ENCODE data around the gene OR10A2.

OR10A2 gene

GRCh38 chr11:6825231-6825744 lies 37.6 kb upstream of the OR10A2 start:
- POLR2A ChIA-PET: no interaction called here
- Histone ChIP-seq H3K4me1 (ENCODE audit: control insufficient read depth, insufficient read depth, low read length) (no peaks in the 10 kb centered on the region), H3K27ac (ENCODE audit: extremely low read depth, low read depth, low read length) (no peak overlapping the region), H3K9me3 (ENCODE audit: control insufficient read depth, insufficient read depth, low read depth, low read length) (no peaks in the 10 kb centered on the region), H3K4me3 (ENCODE audit: low read depth, low read length) (no peak overlapping the region), H3K36me3 (ENCODE audit: control insufficient read depth in 2 of 2, insufficient read depth in 1 of 2, low read length in 2 of 2) (no peaks in the 10 kb centered on the region)
- CTCF ChIA-PET: interaction anchor here (1.3 kb wide), 1 partner anchor 13 kb away, joined by 13 read pairs; no protein-coding TSS in a partner anchor
- TF ChIP-seq KLF16 (tag by site-specific recombination; IDR thresholded peaks at IDR 0.05) (peak; percentile 76; the same call in 1 of the 2 replicates), ZNF544 (tag by site-specific recombination; IDR thresholded peaks at IDR 0.05) (no peak), ZNF624 (tag by site-specific recombination; IDR thresholded peaks at IDR 0.05) (no peak), ZNF660 (tag by site-specific recombination; IDR thresholded peaks at IDR 0.05) (0 out of 2 replicates have a peak, but pooled peaks have one; percentile 62), ZBTB1 (tag by site-specific recombination; IDR thresholded peaks at IDR 0.05) (no peak), ZNF610 (tag by site-specific recombination; IDR thresholded peaks at IDR 0.05; ENCODE audit: borderline replicate concordance) (no peak), ZNF239 (tag by site-specific recombination; IDR thresholded peaks at IDR 0.05) (no peak), ZNF521 (tag by site-specific recombination; IDR thresholded peaks at IDR 0.05) (no peak), ZNF707 (tag by site-specific recombination; IDR thresholded peaks at IDR 0.05) (no peak), ZNF658 (tag by site-specific recombination; IDR thresholded peaks at IDR 0.05) (no peak), ZXDB (tag by site-specific recombination; IDR thresholded peaks at IDR 0.05) (peak; percentile 24; the same call in 1 of the 2 replicates), ZNF639 (tag by site-specific recombination; IDR thresholded peaks at IDR 0.05) (peak; percentile 67; the same call in 1 of the 2 replicates), OVOL3 (tag by site-specific recombination; IDR thresholded peaks at IDR 0.05) (no peak), ZEB2 (tag by site-specific recombination; IDR thresholded peaks at IDR 0.05) (no peak), HOXD13 (CRISPR knock-in tag; IDR thresholded peaks at IDR 0.05; ENCODE audit: borderline replicate concordance) (no peak), ZNF155 (tag by site-specific recombination; IDR thresholded peaks at IDR 0.05) (no peak), ZBTB21 (tag by site-specific recombination; IDR thresholded peaks at IDR 0.05) (peak; percentile 94), GLIS1 (tag by site-specific recombination; IDR thresholded peaks at IDR 0.05) (no peak), ZNF175 (tag by site-specific recombination; IDR thresholded peaks at IDR 0.05) (no peak), ZNF292 (tag by site-specific recombination; IDR thresholded peaks at IDR 0.05; ENCODE audit: borderline replicate concordance, low read depth) (no peak), ZNF354C (tag by site-specific recombination; IDR thresholded peaks at IDR 0.05; ENCODE audit: borderline replicate concordance, low read depth) (no peak), WT1 (tag by site-specific recombination; IDR thresholded peaks at IDR 0.05) (no peak), ZIC2 (tag by site-specific recombination; IDR thresholded peaks at IDR 0.05) (no peak), ZFP41 (tag by site-specific recombination; IDR thresholded peaks at IDR 0.05; ENCODE audit: borderline replicate concordance) (no peak), ZNF629 (tag by site-specific recombination; IDR thresholded peaks at IDR 0.05) (peak; percentile 95), ZNF549 (tag by site-specific recombination; IDR thresholded peaks at IDR 0.05) (no peak), ZNF324 (tag by site-specific recombination; IDR thresholded peaks at IDR 0.05) (peak; percentile 62; the same call in 1 of the 2 replicates), SETDB1 (IDR thresholded peaks at IDR 0.05; ENCODE audit: insufficient read length, low read length) (peak; percentile 97), SP3 (tag by site-specific recombination; IDR thresholded peaks at IDR 0.05) (peak; percentile 41; the same call in 1 of the 2 replicates), ZNF623 (tag by site-specific recombination; IDR thresholded peaks at IDR 0.05) (no peak), AEBP2 (tag by site-specific recombination; IDR thresholded peaks at IDR 0.05; ENCODE audit: borderline replicate concordance) (no peak), REPIN1 (tag by site-specific recombination; IDR thresholded peaks at IDR 0.05; ENCODE audit: low read depth) (no peak)
- TF ChIP-seq, protein P1, sequence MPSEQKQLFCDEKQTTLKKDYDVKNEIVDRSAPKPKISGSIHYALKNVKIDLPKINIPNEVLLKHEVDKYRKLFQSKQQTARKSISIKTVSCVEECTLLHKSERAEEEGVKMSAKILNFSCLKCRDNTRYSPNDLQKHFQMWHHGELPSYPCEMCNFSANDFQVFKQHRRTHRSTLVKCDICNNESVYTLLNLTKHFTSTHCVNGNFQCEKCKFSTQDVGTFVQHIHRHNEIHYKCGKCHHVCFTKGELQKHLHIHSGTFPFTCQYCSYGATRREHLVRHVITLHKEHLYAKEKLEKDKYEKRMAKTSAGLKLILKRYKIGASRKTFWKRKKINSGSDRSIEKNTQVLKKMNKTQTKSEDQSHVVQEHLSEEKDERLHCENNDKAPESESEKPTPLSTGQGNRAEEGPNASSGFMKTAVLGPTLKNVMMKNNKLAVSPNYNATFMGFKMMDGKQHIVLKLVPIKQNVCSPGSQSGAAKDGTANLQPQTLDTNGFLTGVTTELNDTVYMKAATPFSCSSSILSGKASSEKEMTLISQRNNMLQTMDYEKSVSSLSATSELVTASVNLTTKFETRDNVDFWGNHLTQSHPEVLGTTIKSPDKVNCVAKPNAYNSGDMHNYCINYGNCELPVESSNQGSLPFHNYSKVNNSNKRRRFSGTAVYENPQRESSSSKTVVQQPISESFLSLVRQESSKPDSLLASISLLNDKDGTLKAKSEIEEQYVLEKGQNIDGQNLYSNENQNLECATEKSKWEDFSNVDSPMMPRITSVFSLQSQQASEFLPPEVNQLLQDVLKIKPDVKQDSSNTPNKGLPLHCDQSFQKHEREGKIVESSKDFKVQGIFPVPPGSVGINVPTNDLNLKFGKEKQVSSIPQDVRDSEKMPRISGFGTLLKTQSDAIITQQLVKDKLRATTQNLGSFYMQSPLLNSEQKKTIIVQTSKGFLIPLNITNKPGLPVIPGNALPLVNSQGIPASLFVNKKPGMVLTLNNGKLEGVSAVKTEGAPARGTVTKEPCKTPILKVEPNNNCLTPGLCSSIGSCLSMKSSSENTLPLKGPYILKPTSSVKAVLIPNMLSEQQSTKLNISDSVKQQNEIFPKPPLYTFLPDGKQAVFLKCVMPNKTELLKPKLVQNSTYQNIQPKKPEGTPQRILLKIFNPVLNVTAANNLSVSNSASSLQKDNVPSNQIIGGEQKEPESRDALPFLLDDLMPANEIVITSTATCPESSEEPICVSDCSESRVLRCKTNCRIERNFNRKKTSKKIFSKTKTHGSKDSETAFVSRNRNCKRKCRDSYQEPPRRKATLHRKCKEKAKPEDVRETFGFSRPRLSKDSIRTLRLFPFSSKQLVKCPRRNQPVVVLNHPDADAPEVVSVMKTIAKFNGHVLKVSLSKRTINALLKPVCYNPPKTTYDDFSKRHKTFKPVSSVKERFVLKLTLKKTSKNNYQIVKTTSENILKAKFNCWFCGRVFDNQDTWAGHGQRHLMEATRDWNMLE (tag by site-specific recombination; conservative IDR thresholded peaks at IDR 0.05; ENCODE audit: low read depth): peak; percentile 86
